Activated CD4-positive, CD25-positive, alpha-beta regulatory T cell (primary cell): ENCODE data around the gene CFAP91.
A peak's percentile ranks its signal among the peaks of the same experiment; 100 is the strongest.

Experiments
- DNase-seq, 4 experiments: peaks; one replicate each; lab custom pipeline; 2025; lab: John Stamatoyannopoulos, UW

The CFAP91 gene

DNA sequence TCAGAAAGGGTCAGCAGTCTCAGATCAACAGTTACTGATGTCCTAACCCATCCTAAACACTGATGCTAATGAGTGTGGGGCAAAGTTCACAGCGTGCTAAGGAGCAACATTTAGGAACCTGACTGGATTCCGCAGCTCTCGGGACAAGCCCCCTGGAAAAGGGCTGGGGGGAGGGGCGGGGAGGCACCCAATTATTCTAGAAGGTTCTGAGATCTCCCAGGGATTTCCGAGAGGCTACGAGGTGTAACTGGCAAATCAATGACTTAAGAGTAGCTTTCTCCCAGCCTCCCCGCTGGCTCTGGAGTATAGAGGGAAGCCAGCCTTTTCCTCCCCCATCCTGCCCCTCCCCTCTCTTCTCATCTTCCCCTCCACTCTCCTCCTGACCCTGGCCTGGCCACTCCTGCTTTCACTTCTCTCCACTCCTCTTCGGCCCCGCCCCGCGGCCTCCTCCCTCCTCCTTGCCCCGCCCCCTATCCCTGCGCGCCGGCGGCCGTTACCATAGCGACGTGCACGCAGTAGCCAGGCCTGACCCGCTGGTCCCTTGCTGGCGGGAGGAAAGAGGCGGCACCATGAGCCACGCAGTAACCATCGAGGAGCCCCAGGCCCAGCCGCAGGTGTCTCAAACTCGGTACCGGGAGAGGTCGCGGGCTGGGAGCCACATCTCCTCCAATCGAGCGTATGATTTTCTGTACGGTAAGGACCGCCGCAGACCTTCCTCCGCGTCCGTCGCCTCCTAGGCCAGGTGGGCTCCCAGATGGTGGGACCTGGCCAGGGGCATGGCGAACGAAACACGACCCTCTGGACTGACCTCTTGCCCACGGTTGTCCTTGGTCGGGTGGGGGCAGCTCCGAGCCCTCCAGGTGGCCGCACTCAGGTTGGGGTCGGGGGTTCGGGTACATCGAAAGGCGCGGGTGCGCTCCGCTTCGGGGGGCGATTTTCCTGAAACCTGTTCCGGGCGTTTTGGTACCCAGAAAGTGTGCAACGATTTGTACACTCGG, at the start of gene CFAP91:
Gene CFAP91 (plus strand): TSS at position 493 of the 998 bp plus-strand sequence. CDS start 77 bp downstream, at position 570.
- peak; percentile 43 to 54 (median 45) for DNase-seq

DNA sequence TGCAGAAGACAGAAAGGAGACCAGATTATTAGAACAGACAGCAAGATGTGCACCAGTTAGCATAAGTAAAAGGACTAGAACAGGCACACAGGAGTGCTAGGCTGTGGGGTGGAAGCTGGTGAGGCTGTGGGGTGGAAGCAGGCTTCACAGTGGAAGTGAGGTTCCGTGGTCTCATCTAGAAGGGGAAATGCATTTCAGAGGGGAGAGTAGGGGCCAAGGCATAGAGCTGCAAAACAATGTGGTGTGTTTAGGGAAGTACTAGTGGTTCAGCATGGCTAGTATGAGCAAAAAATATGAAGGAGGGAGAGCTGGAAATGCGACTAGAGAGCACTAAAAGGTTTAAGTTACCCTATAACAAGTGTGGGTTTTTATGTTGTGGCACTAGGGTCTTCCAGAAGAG, 48.9 kb upstream of the CFAP91 start:
- DNase-seq: no peak

DNA sequence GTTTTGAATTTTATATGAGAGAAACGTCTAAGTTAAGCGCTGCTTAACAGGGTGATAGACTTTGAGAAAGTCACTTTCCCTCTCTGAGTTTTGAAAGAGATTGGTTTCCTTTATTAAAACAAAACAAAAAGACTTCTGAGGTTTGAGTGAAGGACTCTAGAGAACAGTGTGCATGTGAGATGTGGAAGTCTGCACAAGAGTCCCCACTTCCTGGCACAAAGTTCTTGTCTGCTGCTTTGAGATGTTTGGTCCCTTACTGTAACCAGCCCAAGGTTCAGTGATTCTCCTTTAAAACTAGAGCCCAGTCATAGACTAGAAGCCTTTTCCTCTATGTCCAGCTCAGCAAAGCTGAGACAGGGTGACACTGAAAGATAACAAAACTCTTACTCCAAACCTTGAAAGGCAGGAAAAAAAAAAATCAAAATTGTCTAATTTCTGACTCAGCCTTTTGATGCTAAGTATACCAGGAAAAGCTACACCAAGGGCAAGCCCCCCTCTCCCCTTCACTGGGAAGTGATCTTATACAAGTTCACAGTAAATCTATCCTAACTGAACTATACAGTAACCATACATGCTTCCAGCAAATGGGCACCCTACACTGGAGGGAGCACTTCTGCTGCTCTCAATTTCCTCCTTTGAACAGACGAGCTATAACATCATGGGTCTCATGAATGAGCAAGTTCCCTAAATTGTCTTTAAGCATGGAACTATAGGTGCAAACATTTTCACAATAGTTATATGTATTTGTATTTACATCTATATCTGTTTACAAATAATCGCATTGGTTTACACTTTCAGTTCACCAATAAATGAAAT, 44.7 kb upstream of the CFAP91 start:
- DNase-seq: no peak

DNA sequence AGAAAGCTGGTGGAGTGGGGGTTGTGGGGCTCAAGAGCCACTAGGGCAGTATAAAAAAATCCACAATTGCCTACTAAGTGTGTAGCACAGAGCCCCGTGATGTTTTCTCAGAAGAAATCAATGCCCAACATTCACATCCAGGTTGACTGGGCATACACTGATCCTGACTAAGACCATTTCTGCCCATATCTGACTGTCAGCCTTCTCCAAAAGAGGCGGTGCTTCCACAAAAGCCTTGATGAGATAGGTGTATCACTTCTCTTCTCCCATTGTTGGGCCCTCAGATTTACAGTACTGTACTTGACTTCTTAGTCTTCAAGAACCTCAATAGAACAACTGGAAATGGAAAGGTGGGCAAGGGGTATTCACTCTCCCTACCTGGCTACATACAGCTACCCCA, 43.8 kb upstream of the CFAP91 start:
- no peak for DNase-seq

DNA sequence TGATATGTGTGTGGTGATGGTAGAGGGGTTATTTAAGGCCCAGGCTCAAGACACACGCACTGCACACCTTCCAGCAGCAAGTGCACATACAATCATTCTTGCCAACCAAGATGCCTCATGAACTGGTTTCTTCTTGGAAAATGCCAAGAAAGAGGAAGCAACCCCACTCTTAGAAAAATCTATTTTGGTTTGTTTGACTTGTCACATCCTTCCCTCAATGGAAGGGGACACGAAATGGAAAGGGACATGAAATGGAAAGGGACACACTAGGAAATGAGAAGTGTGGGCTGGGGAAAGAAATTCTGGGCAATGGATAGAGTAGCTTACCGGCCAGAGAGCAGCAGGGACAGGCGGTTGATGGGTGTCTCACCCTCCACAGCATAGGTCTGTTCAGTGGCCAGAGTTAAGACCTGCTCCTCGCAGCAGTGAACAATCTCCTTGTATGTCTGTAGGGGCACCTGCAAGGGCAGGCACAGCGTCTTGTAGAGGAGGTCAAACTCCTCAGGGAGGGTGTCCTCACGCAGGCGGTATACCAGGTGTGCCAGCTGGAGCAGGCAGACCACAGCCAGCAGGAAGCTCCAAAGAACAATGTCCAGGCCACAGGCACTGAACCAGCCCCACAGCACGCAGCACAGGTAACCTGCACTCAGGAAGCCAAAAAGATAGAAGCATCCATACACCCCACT, 43.1 kb upstream of the CFAP91 start:
- DNase-seq: no peak

DNA sequence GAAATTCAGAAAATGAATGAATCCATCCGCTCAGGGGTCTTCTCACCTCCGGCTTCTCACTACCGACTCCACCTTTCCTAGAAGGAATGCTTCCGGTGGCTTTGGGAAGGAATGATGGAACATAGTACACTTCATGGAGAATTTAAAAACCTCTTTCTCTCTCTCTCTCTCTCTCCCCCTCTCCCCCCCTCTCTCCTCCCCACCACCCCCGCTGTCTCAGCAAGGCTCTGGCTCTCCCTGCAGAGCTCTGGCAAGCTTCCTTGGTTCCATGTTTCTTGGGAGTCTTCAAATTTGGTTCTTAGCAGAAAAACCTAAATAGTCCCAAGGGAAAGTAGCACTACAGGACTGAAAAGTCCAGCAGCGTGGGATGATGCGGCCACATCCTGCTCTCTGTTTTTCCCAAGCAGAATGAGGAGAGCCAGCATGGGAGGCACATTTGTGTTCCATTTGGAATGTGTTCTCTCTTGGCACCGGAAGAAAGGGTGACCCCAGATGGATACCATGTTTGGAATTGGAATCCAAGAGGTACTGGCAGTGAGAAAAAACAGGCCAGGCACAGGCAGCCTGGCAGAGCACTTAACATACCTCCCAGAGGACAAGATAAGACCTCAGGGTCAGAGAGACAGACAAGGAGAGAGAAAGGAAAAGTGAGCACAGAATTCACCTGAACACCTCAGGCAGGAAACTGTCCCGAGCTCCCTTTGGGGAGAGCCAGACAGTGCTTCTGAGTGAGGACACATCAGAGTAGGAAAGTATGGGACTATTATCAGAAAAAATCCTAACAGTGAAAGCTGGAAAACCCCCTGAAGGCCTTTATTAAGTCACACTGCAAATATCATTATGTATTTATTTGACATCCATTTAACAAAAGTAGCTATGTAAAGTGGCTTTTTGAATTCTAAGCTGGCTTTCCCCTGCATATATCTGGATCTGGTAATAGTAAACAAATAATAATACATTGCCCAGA, 42.1 kb upstream of the CFAP91 start, which contains the start of gene POPDC2:
Gene POPDC2 (minus strand): TSS at position 116 of the 967 bp plus-strand sequence. CDS start 166 bp downstream, outside the sequence.
- DNase-seq: no peak

DNA sequence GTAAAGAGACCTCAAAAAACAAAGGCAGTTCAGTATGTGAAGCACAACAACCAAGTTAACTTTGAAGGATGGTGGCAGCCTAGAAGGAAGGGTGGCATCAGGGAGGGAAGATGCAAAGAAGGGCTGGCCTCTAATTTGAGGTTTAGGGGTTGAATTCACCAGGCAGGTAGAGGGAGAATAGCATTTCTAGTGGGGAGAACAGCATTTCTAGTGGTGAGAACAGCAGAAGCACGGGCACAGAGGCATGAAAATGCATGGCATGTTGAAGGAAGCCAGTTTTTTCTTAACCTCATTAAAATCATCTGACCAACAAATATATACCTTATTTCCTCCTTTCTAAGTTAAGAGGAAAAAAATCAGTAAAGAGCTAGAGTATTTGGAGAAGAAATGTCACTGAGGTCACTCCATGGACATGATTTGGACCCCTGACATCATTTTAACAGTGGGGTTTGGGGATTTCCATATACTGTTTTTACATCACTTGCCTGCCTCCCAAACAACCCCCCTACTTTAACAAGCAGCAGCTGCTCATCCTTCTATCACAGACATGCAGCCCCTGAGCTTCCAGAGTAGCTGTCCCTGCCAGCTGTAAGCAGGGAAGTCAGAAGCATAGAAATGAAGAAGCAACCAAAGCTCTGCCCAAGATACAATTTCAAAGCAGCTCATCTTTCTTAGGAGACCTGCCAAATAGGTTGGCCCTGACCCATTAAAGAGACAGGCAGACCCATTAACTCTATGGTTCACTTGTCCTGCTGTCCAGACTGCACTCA, 40.0 kb upstream of the CFAP91 start:
- no peak for DNase-seq

DNA sequence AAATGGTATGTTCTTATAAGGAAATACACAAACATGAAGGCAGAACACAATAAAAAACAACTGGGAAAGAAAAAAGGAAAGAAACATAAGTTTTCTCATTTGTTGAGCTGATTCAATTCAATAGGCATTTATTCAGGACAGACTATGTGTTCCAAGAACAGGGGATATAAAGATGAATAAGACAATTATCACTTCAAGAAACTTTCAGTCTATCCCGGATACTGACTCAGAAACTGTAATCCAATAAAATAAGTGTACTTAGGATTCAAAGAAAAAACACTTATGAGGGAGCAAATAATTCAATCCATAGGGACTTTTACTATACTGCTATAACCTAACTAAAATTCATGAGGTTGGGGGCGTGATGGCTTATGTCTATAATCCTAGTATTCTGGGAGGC, 38.9 kb upstream of the CFAP91 start:
- DNase-seq: no peak

DNA sequence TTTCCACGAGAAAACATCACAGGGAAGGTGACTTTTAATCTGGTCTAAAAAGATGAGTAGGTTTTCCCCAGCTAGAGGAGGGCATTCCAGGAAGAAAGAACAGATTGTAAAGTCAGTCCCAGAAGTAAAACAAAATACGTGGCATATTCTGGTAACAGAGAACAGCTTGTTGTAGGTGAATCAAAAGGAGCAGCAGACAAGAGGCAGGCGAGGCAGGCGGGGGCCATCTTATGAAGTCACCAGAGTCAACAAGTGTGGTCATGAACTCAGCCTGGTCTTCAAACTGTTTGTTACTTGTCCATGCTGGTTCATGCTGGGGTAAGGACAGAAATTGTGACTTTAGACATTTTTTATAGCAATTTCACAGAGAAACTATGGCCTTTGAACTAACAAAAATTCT, 38.5 kb upstream of the CFAP91 start:
- no peak for DNase-seq

DNA sequence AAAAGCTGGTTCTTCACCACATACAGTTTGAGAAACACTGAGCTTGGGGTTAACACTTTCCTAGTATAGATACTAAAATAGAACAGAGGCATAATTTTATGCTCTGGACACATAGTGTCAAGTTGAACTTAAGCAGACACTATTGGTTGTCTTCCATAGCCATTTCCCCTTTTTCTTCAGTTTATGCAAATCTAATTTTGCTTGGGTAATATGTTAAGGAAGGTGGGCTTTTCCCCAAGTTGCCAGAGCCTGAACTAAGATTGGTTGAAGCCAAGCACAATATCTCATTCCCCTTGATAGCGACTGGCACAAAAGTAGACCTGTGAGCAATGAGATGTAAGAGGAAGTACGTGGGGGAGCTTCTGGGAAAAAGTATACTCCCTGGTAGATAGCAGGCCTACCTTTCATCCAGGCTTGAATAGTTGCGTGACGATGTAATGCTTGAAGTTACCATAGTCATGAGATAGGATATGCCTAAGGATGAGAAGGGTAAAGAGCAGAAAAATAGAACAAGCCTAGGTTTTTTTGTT, 37.9 kb upstream of the CFAP91 start:
- no peak for DNase-seq

DNA sequence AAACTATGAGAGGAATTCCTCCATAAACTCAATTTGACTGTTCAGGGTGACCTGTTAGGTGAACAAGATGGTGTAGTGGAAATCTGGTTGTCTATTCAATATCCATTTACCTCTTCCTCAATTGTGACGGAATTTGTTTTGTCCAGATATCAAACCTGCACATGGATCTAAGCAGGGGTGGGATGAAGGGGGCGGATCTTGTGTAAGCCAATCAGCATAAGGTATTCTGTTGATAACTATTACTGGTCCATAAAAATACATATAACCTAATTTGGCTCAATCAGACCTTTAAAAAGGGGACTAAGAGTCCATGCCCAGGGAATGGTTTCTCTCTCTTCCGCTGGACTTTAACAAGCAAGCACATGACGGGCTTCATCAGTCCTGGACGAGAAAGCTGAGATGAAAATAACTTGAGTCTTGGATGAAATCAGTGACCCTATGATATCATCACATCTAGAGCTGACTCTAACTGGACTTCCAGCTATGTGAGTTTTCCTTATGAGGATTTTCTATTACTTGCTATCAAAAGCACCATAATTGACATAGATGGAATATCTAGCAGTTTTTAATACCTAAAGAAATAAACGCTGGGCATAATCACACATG, 36.8 kb upstream of the CFAP91 start:
- no peak for DNase-seq

DNA sequence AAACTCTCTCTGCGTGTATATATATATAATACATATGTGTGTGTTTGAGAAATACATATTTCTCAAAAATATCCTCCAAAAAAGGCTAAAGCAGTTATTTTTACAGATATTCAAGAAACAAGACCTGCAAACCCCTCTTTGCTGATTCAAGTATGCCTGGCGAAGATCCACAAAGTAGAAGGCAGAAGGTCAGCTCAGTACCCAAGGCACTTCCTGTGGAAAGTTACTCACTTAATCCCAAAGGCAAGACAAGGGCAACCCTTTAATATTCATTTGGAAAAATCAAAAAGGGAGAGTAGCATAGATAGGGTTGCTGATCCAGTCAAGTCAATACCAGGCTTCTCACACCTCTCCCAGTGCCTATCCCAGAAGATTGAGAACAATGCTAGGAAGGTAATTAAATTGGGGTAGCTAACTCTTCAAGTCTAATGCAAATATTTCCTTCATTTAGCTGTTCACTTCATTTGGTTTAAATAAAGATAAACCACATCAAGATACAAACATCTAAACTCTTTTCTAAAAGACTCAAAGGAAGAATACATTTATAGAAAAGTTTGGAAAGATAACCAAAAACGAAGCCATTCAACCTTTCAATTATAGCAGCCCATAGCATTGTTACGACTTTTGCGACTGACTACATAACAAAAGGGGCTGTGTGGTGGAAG, 32.8 kb upstream of the CFAP91 start:
- no peak for DNase-seq

DNA sequence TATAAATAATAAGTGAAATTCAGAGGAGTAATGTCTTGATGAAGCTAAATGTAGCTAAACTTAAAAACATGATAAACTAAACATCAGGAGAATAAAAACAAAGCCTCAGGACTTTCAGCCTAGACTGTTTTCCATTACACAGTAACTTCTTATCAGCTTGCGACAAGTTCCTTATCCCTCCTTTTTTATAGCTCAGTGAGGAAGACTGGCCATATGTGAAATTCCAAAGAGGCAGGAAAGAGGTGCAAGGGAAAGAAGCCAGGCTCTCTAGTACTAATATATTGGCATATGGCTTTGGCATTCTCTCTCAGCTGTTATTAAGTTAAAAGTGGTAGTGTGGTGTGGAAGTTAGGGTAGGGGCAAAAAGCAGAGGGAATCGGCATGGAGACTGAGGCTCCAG, 30.0 kb upstream of the CFAP91 start:
- DNase-seq: no peak

DNA sequence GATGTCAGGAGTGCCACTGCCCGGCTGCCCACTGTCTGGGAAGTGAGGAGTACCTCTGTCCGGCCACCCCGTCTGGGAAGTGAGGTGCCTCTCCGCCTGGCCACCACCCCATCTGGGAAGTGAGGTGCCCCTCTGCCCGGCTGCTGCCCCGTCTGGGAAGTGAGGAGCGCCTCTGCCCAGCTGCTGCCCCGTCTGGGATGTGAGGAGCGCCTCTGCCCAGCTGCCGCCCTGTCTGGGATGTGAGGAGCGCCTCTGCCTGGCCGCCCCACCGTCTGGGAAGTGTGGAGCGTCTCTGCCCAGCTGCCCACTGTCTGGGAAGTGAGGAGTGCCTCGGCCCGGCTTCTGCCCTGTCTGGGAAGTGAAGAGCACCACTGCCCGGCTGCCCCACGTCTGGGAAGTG, 28.9 kb upstream of the CFAP91 start:
- DNase-seq: no peak

DNA sequence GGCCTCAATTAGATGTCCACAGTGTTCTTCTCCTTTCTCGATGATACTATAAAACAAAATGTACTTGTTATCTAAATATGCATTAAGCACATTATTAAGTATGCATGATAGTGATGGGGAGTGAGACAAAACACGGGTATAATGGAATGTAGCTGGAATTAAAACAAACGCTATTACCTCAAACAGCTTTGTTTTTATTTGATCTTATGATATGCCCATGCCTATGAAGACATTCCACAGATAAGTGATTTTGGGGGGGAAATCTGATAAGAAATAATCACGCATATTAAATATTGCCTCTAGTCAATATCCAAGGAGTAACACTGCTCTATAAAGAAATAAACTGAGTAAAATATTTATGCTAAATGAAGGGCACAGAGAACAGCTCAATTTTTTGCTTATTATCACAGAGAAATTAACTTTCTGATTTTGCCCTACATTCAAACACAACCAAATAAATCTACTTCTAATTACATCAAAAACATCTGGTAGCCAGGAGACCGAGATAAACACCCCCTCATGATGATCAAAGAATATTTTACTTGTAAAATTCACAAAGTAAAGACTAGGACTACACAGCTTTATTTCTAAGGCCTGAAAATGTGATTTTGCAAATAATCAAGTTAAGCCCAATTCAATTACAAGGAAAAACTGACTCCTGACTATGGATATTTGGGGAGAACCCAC, 27.5 kb upstream of the CFAP91 start:
- no peak for DNase-seq

DNA sequence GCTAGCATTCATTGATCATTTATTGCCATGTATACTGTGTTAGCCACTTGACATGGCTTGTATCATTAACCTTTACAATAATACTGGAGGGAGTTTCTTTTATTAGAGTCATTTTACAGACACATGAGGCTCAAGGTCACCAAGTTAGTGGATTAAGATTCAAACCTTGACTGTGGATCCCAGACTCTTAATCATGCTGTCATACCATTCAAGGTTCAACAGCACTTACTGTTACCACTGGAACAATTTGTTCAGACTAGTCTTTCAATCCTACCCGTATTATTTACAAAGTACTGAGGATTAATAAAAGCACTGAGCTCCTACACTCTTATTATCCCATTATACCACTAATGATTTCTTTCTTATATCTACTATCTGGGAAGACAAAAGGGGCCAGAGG, 26.8 kb upstream of the CFAP91 start:
- DNase-seq: no peak

DNA sequence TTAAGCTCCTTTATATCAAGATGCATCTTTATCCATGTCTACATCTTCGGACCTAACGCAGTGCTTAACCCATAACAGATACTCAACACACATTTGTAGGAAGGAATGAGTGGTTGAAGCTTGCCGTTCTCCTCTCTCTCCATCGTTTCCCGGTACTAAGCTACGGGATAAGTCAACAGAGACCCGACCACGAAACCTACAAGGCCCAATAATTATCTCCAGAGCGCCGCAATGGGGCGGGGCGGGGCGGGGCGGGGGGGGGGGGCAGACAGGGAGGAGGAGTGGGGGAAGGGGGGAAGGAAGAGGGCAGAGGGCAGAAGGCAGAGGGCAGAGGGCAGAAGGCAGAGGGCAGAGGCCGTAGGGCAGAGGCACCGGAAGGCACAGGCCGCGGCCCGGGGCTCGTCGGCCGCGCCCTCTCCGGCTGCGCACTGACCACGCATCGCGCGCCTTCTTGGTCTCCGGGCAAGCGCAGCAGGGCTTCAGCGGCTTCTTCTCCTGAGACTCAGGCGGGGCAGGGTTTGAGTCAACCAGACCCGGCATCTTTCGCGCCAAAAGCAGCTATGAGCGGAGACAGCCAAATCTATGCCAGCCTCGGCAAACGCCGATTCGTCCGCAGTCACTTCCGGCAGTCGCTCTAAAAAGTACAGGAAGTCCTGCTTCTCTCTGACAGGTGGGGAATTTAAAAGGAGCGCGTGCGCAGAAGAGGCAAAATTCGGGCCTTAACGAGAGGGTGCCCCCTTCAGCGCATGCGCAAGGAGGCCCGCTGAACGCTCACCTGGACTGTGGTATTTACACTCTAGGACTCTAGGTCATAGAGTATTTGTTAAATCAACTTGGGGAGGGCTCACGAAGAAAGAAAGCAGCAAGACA, 25.8 kb upstream of the CFAP91 start, which contains the start of gene COX17:
Gene COX17 (minus strand): TSS at position 636 of the 870 bp plus-strand sequence. CDS start 96 bp downstream, at position 540.
- DNase-seq: peak; percentile 85 to 90 (median 88)
